Measurements from ENCODE around the gene AKR1C1. TPM values are rescaled to one million over a fixed set of nuclear protein-coding genes. Genes with fewer than 3 reads are reported as not detected.
"Not testable (repeated sequence)": the region's sequence is repeated elsewhere in the genome, so short reads cannot be mapped to it uniquely, and the experiment has no call there.

Gene AKR1C1
- total RNA-seq, 1 experiment from 2014 or later: 1.9 TPM

GRCh38 chr10:4939224-4940072 lies 23.8 kb upstream of the AKR1C1 start:
- H2BK5ac ChIP-seq (ENCODE audit: insufficient read length, low read length): no peak overlapping the region
- no CpG with 5 or more reads among the region's 7 CpGs for WGBS (ENCODE audit: extremely low coverage, insufficient read length, low lambda C conversion rate)
- Mint-ChIP-seq H3K36me3 (ENCODE audit: insufficient read depth in 1 of 3, low read depth in 3 of 3) (peaks cover 3 to 20% (median 8%) of the 10 kb centered on the region in 3 experiments; a peak in 6 of 7 replicates), H3K27ac (no peak overlapping the region), H3K4me3 (no peak overlapping the region), H3K9me3 (peaks cover 28 to 57% of the 10 kb centered on the region in 2 experiments), H3K4me1 (peaks cover 9 to 14% of the 10 kb centered on the region in 2 experiments), H3K27me3 (ENCODE audit: low read depth) (peaks cover 4% of the 10 kb centered on the region; the same call in 1 of the 2 replicates)
- H3K9ac ChIP-seq (ENCODE audit: extremely low read depth, insufficient read length, low read length): no peak overlapping the region
- H4K20me1 ChIP-seq (ENCODE audit: control insufficient read depth, insufficient read depth, insufficient read length): no peaks in the 10 kb centered on the region
- no peak overlapping the region for H3T11ph ChIP-seq (ENCODE audit: low read length)
- no peak for TF ChIP-seq CTCF (conservative IDR thresholded peaks at IDR 0.05)
- no peaks in the 10 kb centered on the region for H3K23me2 ChIP-seq (ENCODE audit: insufficient read length, low read depth, low read length, poor library complexity, severe bottlenecking)
- H2BK20ac ChIP-seq (ENCODE audit: low read depth, low read length, poor library complexity, severe bottlenecking): peak overlapping the region; percentile 32
- no peak overlapping the region for H3K4me2 ChIP-seq (ENCODE audit: insufficient read depth, insufficient read length, low read length)
- H3K23ac ChIP-seq (ENCODE audit: insufficient read length, low read depth, low read length): no peak overlapping the region
- H2BK15ac ChIP-seq (ENCODE audit: low read depth, low read length): no peak overlapping the region
- no peaks in the 10 kb centered on the region for H3K79me2 ChIP-seq (ENCODE audit: insufficient read depth, low read length)
- DNase-seq: no peak
- no peak overlapping the region for H4K91ac ChIP-seq (ENCODE audit: insufficient read length, low read depth, low read length)
- H2BK12ac ChIP-seq (ENCODE audit: insufficient read length, low read depth, low read length): no peak overlapping the region
- no peaks in the 10 kb centered on the region for H3K79me1 ChIP-seq (ENCODE audit: insufficient read depth, low read depth, low read length, poor library complexity, severe bottlenecking)
- peaks cover 2% of the 10 kb centered on the region; the same call in 1 of the 2 replicates for H3K4me1 ChIP-seq (ENCODE audit: insufficient read depth, low read length)
- H2BK120ac ChIP-seq (ENCODE audit: low read depth, low read length, poor library complexity, severe bottlenecking): no peak overlapping the region
- H2AK5ac ChIP-seq (ENCODE audit: insufficient read length, low read length): no peak overlapping the region
- H3K4ac ChIP-seq (ENCODE audit: low read depth, low read length): no peak overlapping the region
- no peak overlapping the region for H4K8ac ChIP-seq (replicated peaks; ENCODE audit: insufficient read length, low read depth, low read length)
- no peak overlapping the region for H3K56ac ChIP-seq (ENCODE audit: insufficient read length, low read depth, low read length)
- H3K9me3 ChIP-seq (ENCODE audit: control insufficient read depth, low read depth, low read length): no peaks in the 10 kb centered on the region
- H4K5ac ChIP-seq (ENCODE audit: insufficient read length, low read depth, low read length): no peak overlapping the region
- no peaks in the 10 kb centered on the region for H3K27me3 ChIP-seq (ENCODE audit: insufficient read depth, low read length)
- no peak overlapping the region for H3K18ac ChIP-seq (ENCODE audit: insufficient read length, low read depth, low read length)
- H3K14ac ChIP-seq (ENCODE audit: insufficient read depth, low read length): no peak overlapping the region
- H3K27ac ChIP-seq (ENCODE audit: insufficient read length, low read depth, low read length): no peak overlapping the region
- H2AFZ ChIP-seq (ENCODE audit: low read length): no peak overlapping the region

GRCh38 chr10:4940073-4940428 lies 23.2 kb upstream of the AKR1C1 start:
- not testable (repeated sequence) for H3K9ac ChIP-seq (ENCODE audit: extremely low read depth, insufficient read length, low read length); H3K4me3 Mint-ChIP-seq; H3K79me1 ChIP-seq (ENCODE audit: insufficient read depth, low read depth, low read length, poor library complexity, severe bottlenecking); H3K9me3 ChIP-seq (ENCODE audit: control insufficient read depth, low read depth, low read length); H3K4ac ChIP-seq (ENCODE audit: low read depth, low read length); H2BK15ac ChIP-seq (ENCODE audit: low read depth, low read length); H3K27me3 Mint-ChIP-seq (ENCODE audit: low read depth); H3K27ac Mint-ChIP-seq; H2AFZ ChIP-seq (ENCODE audit: low read length); H3T11ph ChIP-seq (ENCODE audit: low read length); H3K56ac ChIP-seq (ENCODE audit: insufficient read length, low read depth, low read length); H3K14ac ChIP-seq (ENCODE audit: insufficient read depth, low read length); H3K4me1 ChIP-seq (ENCODE audit: insufficient read depth, low read length); H3K23me2 ChIP-seq (ENCODE audit: insufficient read length, low read depth, low read length, poor library complexity, severe bottlenecking); H4K20me1 ChIP-seq (ENCODE audit: control insufficient read depth, insufficient read depth, insufficient read length); H3K27me3 ChIP-seq (ENCODE audit: insufficient read depth, low read length); H3K18ac ChIP-seq (ENCODE audit: insufficient read length, low read depth, low read length); H3K4me2 ChIP-seq (ENCODE audit: insufficient read depth, insufficient read length, low read length); H3K27ac ChIP-seq (ENCODE audit: insufficient read length, low read depth, low read length); H3K79me2 ChIP-seq (ENCODE audit: insufficient read depth, low read length); H4K8ac ChIP-seq (replicated peaks; ENCODE audit: insufficient read length, low read depth, low read length); H4K5ac ChIP-seq (ENCODE audit: insufficient read length, low read depth, low read length); H2BK120ac ChIP-seq (ENCODE audit: low read depth, low read length, poor library complexity, severe bottlenecking); H2BK20ac ChIP-seq (ENCODE audit: low read depth, low read length, poor library complexity, severe bottlenecking); DNase-seq; H2AK5ac ChIP-seq (ENCODE audit: insufficient read length, low read length); H3K23ac ChIP-seq (ENCODE audit: insufficient read length, low read depth, low read length); H2BK12ac ChIP-seq (ENCODE audit: insufficient read length, low read depth, low read length); H2BK5ac ChIP-seq (ENCODE audit: insufficient read length, low read length); H4K91ac ChIP-seq (ENCODE audit: insufficient read length, low read depth, low read length)
- peaks cover 3 to 20% (median 8%) of the 10 kb centered on the region in 3 experiments; a peak in 6 of 7 replicates for H3K36me3 Mint-ChIP-seq (ENCODE audit: insufficient read depth in 1 of 3, low read depth in 3 of 3)
- WGBS (ENCODE audit: extremely low coverage, insufficient read length, low lambda C conversion rate): no CpG with 5 or more reads among the region's 6 CpGs
- peaks cover 15 to 20% of the 10 kb centered on the region in 2 experiments for H3K4me1 Mint-ChIP-seq
- H3K9me3 Mint-ChIP-seq: peaks cover 28 to 52% of the 10 kb centered on the region in 2 experiments

Measured in H9 (cell line).